HCT116 (cell line): ENCODE data around the gene FGF22. TPM values are rescaled to one million over a fixed set of nuclear protein-coding genes. Genes with fewer than 3 reads are reported as not detected.

Experiments used
- ATAC-seq: fragments of 200-7000 bp; cut with Tn5 transposase; 2 replicates; pipeline ENCODE4 v1.9.1; 2020; ENCODE audit warnings: mild to moderate bottlenecking, moderate library complexity
- BruUV-seq: library from RNA; stranded (reverse); fragments of 400-500 nt; replicated peaks from 2 replicates; lab custom pipeline; 2021; lab: Mats Ljungman, UMichigan
- CTCF ChIA-PET: fragments of 300-600 bp; sonication (Branson Sonifier 250); formaldehyde crosslinking; loops from one replicate; lab custom pipeline; 2021; ENCODE audit warnings: antibody characterized with exemption; lab: Charles Lee
- POLR2A ChIA-PET: fragments of 300-600, 350-600 bp; sonication (Branson Sonifier 250); formaldehyde crosslinking; loops from one replicate; lab custom pipeline; 2021; ENCODE audit warnings: antibody characterized with exemption; lab: Charles Lee
- RAD21 ChIA-PET, 2 experiments: fragments of 300-600 bp; sonication (Branson Sonifier 250); formaldehyde crosslinking; loops; one replicate each; lab custom pipeline; 2023; ENCODE audit warnings: low total read pairs in 2 of 2; ENCODE audit not compliant: uncharacterized antibody in 2 of 2, unreplicated experiment in 2 of 2, low non-redundant PET in 1 of 2; lab: Charles Lee
- DNase-seq: peaks from one replicate; pipeline ENCODE4 v3.0.0-alpha.2; 2010; ENCODE audit warnings: low read depth, low spot score
- H2AFZ ChIP-seq: fragments of 200-600 bp; shearing (Covaris generic), sonication (generic); 2 replicates; pipeline ENCODE4 v1.6.1; 2017; ENCODE audit warnings: low read depth, mixed run types, mixed read lengths, antibody characterized with exemption, low read length; ENCODE audit not compliant: poor library complexity, severe bottlenecking
- H3K27ac ChIP-seq: 2 replicates; pipeline ENCODE4 v1.5.1; 2012; ENCODE audit warnings: low read depth, low read length
- H3K27me3 ChIP-seq: fragments of 200-600 bp; sonication (generic); 2 replicates; pipeline ENCODE4 v1.6.1; 2016; ENCODE audit warnings: mixed run types, low read length, mixed read lengths; ENCODE audit not compliant: insufficient read depth
- H3K36me3 ChIP-seq, 2 experiments: fragments of 200-500 bp in 1 of 2; fragments of 200-600 bp in 1 of 2; sonication (Bioruptor generic) in 1 of 2; sonication (generic) in 1 of 2; 2 replicates each; pipeline versions ENCODE4 v1.5.1 to v1.6.1; 2014 to 2016; ENCODE audit warnings: low read length in 2 of 2, inconsistent platforms in 1 of 2, mixed read lengths in 1 of 2, mixed run types in 1 of 2; ENCODE audit not compliant: insufficient read depth in 2 of 2, control insufficient read depth in 1 of 2
- H3K4me1 ChIP-seq, 2 experiments: fragments of 200-600 bp in 1 of 2; sonication (generic) in 1 of 2; 2 replicates each; pipeline versions ENCODE4 v1.5.1 to v1.6.1; 2012 to 2017; ENCODE audit warnings: low read length in 2 of 2, inconsistent platforms in 1 of 2, mild to moderate bottlenecking in 1 of 2, mixed read lengths in 1 of 2, mixed run types in 1 of 2, moderate library complexity in 1 of 2; ENCODE audit not compliant: insufficient read depth in 2 of 2, control insufficient read depth in 1 of 2
- H3K4me2 ChIP-seq: fragments of 200-600 bp; sonication (generic); 2 replicates; pipeline ENCODE4 v1.6.1; 2017; ENCODE audit warnings: mixed run types, low read length, mixed read lengths
- H3K4me3 ChIP-seq, 2 experiments: fragments of 200-600 bp in 1 of 2; sonication (generic) in 1 of 2; replicated peaks in 1 of 2; 2 replicates each; pipeline ENCODE4 v1.5.1; 2011 to 2016; ENCODE audit warnings: low read length in 2 of 2, control low read depth in 1 of 2, low read depth in 1 of 2, mild to moderate bottlenecking in 1 of 2, mixed read lengths in 1 of 2, mixed run types in 1 of 2
- H3K79me2 ChIP-seq: fragments of 200-600 bp; sonication (generic); 2 replicates; pipeline ENCODE4 v1.6.1; 2017; ENCODE audit warnings: mild to moderate bottlenecking, mixed run types, low read length, moderate library complexity, mixed read lengths; ENCODE audit not compliant: insufficient read depth
- H3K9ac ChIP-seq: fragments of 200-600 bp; sonication (generic); 2 replicates; pipeline ENCODE4 v1.6.1; 2016; ENCODE audit warnings: low read length, mixed read lengths
- H3K9me2 ChIP-seq: fragments of 200-600 bp; sonication (generic), shearing (Covaris generic); 2 replicates; pipeline ENCODE4 v1.6.1; 2017; ENCODE audit warnings: mixed run types, mild to moderate bottlenecking, moderate library complexity; ENCODE audit not compliant: insufficient read depth
- H3K9me3 ChIP-seq, 2 experiments: fragments of 200-500 bp in 1 of 2; fragments of 200-600 bp in 1 of 2; sonication (Bioruptor generic) in 1 of 2; sonication (generic) in 1 of 2; 2 replicates each; pipeline ENCODE4 v1.6.1; 2014 to 2017; ENCODE audit warnings: low read length in 2 of 2, mixed read lengths in 2 of 2, inconsistent platforms in 1 of 2, low read depth in 1 of 2, mild to moderate bottlenecking in 1 of 2, mixed run types in 1 of 2, moderate library complexity in 1 of 2; ENCODE audit not compliant: control insufficient read depth in 1 of 2, insufficient read depth in 1 of 2
- H4K20me1 ChIP-seq: fragments of 200-600 bp; sonication (generic), shearing (Covaris generic); 2 replicates; pipeline ENCODE4 v1.6.1; 2017; ENCODE audit warnings: mixed run types, mild to moderate bottlenecking, moderate library complexity; ENCODE audit not compliant: insufficient read depth
- CBX3 ChIP-seq: IDR thresholded peaks from 2 replicates; pipeline ENCODE4 v1.6.1; 2012; ENCODE audit warnings: low read depth
- EGR1 ChIP-seq: IDR thresholded peaks from 2 replicates; pipeline ENCODE4 v1.6.1; 2012; ENCODE audit warnings: low read depth
- ELF1 ChIP-seq: IDR thresholded peaks from 2 replicates; pipeline ENCODE4 v1.6.1; 2012; ENCODE audit warnings: low read depth, borderline replicate concordance
- JUND ChIP-seq: IDR thresholded peaks from 2 replicates; pipeline ENCODE4 v1.6.1; 2012
- MAX ChIP-seq: IDR thresholded peaks from 2 replicates; pipeline ENCODE4 v1.6.1; 2012
- POLR2A ChIP-seq: IDR thresholded peaks from 2 replicates; pipeline ENCODE4 v1.7.0; 2011; ENCODE audit warnings: borderline replicate concordance; ENCODE audit not compliant: insufficient read depth, insufficient read length; ENCODE audit errors: extremely low read depth
- POLR2AphosphoS5 ChIP-seq: IDR thresholded peaks from 2 replicates; pipeline ENCODE4 v1.6.1; 2011; ENCODE audit warnings: mild to moderate bottlenecking, low read depth, low read length, moderate library complexity
- SP1 ChIP-seq: IDR thresholded peaks from 2 replicates; pipeline ENCODE4 v1.6.1; 2012; ENCODE audit warnings: low read depth
- TCF7L2 ChIP-seq: IDR thresholded peaks from 2 replicates; pipeline ENCODE4 v1.7.0; 2011; ENCODE audit warnings: borderline replicate concordance, inconsistent platforms; ENCODE audit not compliant: insufficient read depth, insufficient read length; ENCODE audit errors: extremely low read depth
- YY1 ChIP-seq: IDR thresholded peaks from 2 replicates; pipeline ENCODE4 v1.6.1; 2011; ENCODE audit warnings: low read length, low read depth, moderate library complexity, mild to moderate bottlenecking; ENCODE audit not compliant: insufficient replicate concordance; ENCODE audit errors: extremely low read depth
- intact Hi-C: fragments of 100-400 bp; cut with micrococcal nuclease; formaldehyde crosslinking; loops from 2 replicates; pipeline ENCODE4 v1.10.0; 2022
- total RNA-seq: library from RNA; stranded (reverse); gene quantifications from one replicate; pipeline ENCODE4 v1.2.1, GENCODE V29; 2021; ENCODE audit not compliant: unreplicated experiment

The FGF22 gene
- total RNA-seq, 1 experiment from 2014 or later: 1.5 TPM

- ATAC-seq (no peak), DNase-seq (no peak)
- Histone ChIP-seq H3K27me3 (no peaks in the 10 kb centered on the region), H3K9me2 (no peaks in the 10 kb centered on the region), H3K79me2 (no peaks in the 10 kb centered on the region), H3K9ac (no peak overlapping the region), H3K4me2 (no peak overlapping the region), H4K20me1 (no peaks in the 10 kb centered on the region), H3K27ac (no peak overlapping the region), H3K4me1 (no peaks in the 10 kb centered on the region), H3K9me3 (no peaks in the 10 kb centered on the region), H3K4me3 (no peak overlapping the region), H3K36me3 (peaks cover 0 to 26% of the 10 kb centered on the region in 2 experiments; a peak in 2 of 4 replicates), H2AFZ (no peak overlapping the region)
- no TSS peak for BruUV-seq
- RAD21 ChIA-PET: no interaction called here
- TF ChIP-seq JUND: no peak
- CTCF ChIA-PET: no interaction called here
- intact Hi-C loops: no loop called here
- POLR2A ChIA-PET: no interaction called here
These were observed 23.5 kb upstream of the FGF22 start for GRCh38 chr19:616062-616700.

- ATAC-seq (no peak), DNase-seq (no peak)
- Histone ChIP-seq H3K4me2 (no peak overlapping the region), H3K9me3 (no peaks in the 10 kb centered on the region), H3K27me3 (no peaks in the 10 kb centered on the region), H4K20me1 (no peaks in the 10 kb centered on the region), H3K27ac (no peak overlapping the region), H3K79me2 (no peaks in the 10 kb centered on the region), H3K36me3 (peaks cover 0 to 31% of the 10 kb centered on the region in 2 experiments; a peak in 2 of 4 replicates), H3K9me2 (no peaks in the 10 kb centered on the region), H3K4me1 (no peaks in the 10 kb centered on the region), H2AFZ (no peak overlapping the region), H3K9ac (no peak overlapping the region), H3K4me3 (no peak overlapping the region)
- ChIA-PET CTCF (no interaction called here), RAD21 (no interaction called here), POLR2A (interaction anchor here (0.7 kb wide), 1 partner anchor 180 kb away, joined by 4 read pairs; no protein-coding TSS in a partner anchor)
- no TSS peak for BruUV-seq
- intact Hi-C loops: no loop called here
- TF ChIP-seq CBX3 (no peak), YY1 (no peak), ELF1 (no peak), TCF7L2 (no peak), POLR2A (no peak), EGR1 (no peak), SP1 (no peak), MAX (no peak), JUND (no peak), POLR2AphosphoS5 (no peak)
These were observed 22.7 kb upstream of the FGF22 start for GRCh38 chr19:616747-617526.
